ENCODE measurements around the gene ZNF563.

DNA sequence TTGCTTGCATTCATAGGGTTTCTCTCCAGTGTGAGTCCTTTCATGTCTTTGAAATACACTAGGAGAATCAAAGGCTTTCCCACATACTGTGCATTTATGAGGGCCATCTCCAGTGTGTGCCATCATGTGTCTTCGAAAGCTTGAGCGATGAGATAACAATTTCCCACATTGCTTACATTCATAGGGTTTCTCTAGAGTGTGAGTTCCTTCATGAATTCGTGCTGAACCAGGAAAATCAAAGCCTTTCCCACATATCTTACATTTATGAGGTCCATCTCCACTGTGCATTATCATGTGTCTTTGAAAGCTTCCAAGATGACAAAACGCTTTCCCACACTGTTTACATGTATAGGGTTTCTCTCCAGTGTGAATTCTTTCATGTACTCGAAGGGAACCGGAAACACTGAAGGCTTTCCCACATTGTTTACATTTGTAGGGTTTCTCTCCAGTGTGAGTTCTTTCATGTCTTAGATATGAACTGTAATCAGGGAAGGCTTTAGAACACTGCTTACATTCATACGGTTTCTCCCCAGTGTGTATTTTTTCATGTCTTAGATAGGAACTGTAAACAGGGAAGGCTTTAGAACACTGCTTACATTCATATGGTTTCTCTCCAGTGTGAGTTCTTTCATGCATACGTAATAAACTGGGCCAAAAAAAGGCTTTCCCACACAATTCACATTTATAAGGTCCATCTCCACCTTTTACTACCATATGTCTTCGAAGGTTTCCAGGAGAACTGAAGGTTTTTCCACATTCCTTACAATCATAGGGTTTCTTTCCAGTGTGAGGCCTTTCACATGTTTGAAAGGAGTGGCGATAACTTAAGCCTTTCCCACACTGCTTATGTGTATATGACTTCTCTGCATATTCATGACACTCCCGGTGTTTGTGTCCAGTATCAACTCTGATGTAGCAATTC is 60.2 kb downstream of the ZNF563 start:
- TF ChIP-seq, protein P1, sequence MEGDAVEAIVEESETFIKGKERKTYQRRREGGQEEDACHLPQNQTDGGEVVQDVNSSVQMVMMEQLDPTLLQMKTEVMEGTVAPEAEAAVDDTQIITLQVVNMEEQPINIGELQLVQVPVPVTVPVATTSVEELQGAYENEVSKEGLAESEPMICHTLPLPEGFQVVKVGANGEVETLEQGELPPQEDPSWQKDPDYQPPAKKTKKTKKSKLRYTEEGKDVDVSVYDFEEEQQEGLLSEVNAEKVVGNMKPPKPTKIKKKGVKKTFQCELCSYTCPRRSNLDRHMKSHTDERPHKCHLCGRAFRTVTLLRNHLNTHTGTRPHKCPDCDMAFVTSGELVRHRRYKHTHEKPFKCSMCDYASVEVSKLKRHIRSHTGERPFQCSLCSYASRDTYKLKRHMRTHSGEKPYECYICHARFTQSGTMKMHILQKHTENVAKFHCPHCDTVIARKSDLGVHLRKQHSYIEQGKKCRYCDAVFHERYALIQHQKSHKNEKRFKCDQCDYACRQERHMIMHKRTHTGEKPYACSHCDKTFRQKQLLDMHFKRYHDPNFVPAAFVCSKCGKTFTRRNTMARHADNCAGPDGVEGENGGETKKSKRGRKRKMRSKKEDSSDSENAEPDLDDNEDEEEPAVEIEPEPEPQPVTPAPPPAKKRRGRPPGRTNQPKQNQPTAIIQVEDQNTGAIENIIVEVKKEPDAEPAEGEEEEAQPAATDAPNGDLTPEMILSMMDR (conservative IDR thresholded peaks at IDR 0.05; ENCODE audit: low read depth, low read length) = no peak
- TF ChIP-seq EZH2 (IDR thresholded peaks at IDR 0.05; ENCODE audit: low read length, unreplicated experiment) = no peak

All from PC-3 (cell line).